H1 (cell line): ENCODE measurements around the gene KCNC3. TPM values are rescaled to one million over a fixed set of nuclear protein-coding genes. Genes with fewer than 3 reads are reported as not detected.

Source experiments
- BACH1 ChIP-seq: IDR thresholded peaks from 2 replicates; pipeline ENCODE4 v1.6.1; 2012; ENCODE audit warnings: low read length, improper control_type of control experiment
- RAD21 ChIP-seq, 2 experiments: IDR thresholded peaks in 1 of 2; conservative IDR thresholded peaks in 1 of 2; 2 replicates each; pipeline ENCODE4 v1.6.1; 2011; ENCODE audit warnings: low read depth in 2 of 2, low read length in 2 of 2, improper control_type of control experiment in 1 of 2, inconsistent platforms in 1 of 2, mild to moderate bottlenecking in 1 of 2, moderate library complexity in 1 of 2
- SRF ChIP-seq: IDR thresholded peaks from 2 replicates; pipeline ENCODE4 v1.6.1; 2011; ENCODE audit warnings: mild to moderate bottlenecking, low read depth, low read length, moderate library complexity
- polyA plus RNA-seq, 7 experiments: library from polyadenylated mRNA; depleted of rRNA in 3 of 7; stranded (reverse) in 5 of 7; unstranded in 2 of 7; fragments of >200 nt in 5 of 7; fragments of 200-250 nt in 2 of 7; gene quantifications; 1 replicate in 5 of 7; 2 replicates in 1 of 7; 4 replicates in 1 of 7; pipeline versions ENCODE4 v1.2.1 to v1.2.3, GENCODE V29; 2011 to 2013; ENCODE audit warnings: missing spikeins in 2 of 7, mixed read lengths in 2 of 7
- total RNA-seq: library from RNA; stranded (reverse); fragmentation: NEBNext Ultra II Directional; extraction: Animal tissue kit (Norgen Biotek cat#: 25700); gene quantifications from 2 replicates; pipeline ENCODE4 v1.2.1, GENCODE V29; 2021

Gene KCNC3
- total and polyA plus RNA-seq, 2 of the 8 experiments (the other 6 are each of a cell fraction or from before 2014, with no cell fraction given): 3.9 to 7.2 TPM

GRCh38 chr19:50319156-50319555, 10.0 kb downstream of the KCNC3 start (continued):
- TF ChIP-seq BACH1 (no peak), SRF (no peak), RAD21 (IDR thresholded peaks at IDR 0.05 in 1 of 2, conservative IDR thresholded peaks at IDR 0.05 in 1 of 2; ENCODE audit: low read depth in 2 of 2, low read length in 2 of 2) (no peak)
